HG03039 (cell line): ENCODE measurements around the gene CEP97.
A peak's percentile ranks its signal among the peaks of the same experiment; 100 is the strongest.
"Not testable (repeated sequence)": the region's sequence is repeated elsewhere in the genome, so short reads cannot be mapped to it uniquely, and the experiment has no call there.

Experiments
- ATAC-seq: cut with Tn5 transposase; IDR thresholded peaks from one replicate; pipeline ENCODE4 v1.9.1; 2021; ENCODE audit warnings: mild to moderate bottlenecking, moderate library complexity; ENCODE audit not compliant: unreplicated experiment

CEP97 gene, protein sequence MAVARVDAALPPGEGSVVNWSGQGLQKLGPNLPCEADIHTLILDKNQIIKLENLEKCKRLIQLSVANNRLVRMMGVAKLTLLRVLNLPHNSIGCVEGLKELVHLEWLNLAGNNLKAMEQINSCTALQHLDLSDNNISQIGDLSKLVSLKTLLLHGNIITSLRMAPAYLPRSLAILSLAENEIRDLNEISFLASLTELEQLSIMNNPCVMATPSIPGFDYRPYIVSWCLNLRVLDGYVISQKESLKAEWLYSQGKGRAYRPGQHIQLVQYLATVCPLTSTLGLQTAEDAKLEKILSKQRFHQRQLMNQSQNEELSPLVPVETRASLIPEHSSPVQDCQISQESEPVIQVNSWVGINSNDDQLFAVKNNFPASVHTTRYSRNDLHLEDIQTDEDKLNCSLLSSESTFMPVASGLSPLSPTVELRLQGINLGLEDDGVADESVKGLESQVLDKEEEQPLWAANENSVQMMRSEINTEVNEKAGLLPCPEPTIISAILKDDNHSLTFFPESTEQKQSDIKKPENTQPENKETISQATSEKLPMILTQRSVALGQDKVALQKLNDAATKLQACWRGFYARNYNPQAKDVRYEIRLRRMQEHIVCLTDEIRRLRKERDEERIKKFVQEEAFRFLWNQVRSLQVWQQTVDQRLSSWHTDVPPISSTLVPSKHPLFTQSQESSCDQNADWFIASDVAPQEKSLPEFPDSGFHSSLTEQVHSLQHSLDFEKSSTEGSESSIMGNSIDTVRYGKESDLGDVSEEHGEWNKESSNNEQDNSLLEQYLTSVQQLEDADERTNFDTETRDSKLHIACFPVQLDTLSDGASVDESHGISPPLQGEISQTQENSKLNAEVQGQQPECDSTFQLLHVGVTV

DNA sequence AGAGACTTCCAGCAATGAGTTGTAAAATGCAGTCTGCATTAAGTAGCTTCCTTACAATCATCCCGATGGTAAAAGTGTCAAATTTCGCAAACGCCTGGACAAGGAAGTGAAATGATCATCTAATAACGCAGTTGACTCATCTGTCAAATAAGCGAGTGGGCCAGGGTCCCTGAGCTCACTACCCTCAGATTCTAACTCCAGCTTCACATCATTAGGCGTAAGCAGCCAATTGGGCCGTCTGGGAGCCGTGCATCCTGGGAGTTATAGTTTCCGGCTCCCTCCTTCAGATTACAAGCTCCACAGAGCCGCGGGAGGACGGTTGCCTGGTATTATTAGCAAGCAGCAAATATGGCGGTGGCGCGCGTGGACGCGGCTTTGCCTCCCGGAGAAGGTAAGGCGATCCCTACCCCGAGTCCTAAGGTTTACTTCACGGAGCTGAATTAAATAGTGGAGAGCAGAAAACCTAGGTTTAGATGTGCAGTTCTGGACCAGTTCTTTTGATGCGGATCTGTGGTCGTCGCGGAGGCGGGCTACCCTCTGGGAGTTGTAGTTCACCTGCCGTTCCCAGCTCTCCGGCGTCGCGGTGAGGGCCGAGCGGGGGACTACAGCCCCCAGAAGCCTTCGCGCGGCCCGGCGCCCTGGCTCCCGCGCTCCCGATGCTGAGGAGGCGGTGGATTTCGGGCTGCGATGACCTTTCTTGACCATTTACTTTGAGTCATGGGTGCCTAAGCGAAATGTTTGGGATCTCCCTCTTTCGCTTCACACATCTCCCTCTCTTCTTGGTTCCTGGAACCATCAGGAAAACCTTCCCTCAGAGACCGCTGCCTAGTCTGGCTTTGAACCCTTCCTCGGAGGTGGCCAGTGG, at the start of gene CEP97:
Gene CEP97, plus strand, starts transcription at position 286 of the 865 bp plus-strand sequence. Its CDS starts 63 bp downstream, at position 349.
- ATAC-seq = peak; percentile 92

DNA sequence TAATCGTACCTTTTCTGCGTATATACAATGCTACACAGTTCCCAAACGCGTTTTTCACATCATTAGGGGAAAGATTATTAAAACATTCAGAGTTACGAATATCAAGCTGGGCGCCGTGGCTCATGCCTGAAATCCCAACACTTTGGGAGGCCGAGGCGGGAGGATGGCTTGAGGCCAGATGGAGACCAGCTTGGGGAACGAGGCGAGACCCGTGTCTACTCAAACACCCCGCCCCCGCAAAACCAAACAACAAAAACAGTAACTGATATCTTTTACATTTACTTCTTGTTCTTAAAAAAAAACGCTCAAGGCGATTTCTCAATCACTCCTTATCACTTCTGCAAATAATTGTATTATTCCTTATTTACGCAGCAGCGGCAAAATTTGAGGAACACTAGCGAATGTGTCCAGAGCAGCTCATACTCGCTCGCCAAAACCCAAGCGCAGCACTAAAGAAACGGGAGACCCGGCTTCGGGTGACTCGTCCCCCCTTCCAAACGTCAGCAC, 48.7 kb upstream of the CEP97 start:
- no peak for ATAC-seq

DNA sequence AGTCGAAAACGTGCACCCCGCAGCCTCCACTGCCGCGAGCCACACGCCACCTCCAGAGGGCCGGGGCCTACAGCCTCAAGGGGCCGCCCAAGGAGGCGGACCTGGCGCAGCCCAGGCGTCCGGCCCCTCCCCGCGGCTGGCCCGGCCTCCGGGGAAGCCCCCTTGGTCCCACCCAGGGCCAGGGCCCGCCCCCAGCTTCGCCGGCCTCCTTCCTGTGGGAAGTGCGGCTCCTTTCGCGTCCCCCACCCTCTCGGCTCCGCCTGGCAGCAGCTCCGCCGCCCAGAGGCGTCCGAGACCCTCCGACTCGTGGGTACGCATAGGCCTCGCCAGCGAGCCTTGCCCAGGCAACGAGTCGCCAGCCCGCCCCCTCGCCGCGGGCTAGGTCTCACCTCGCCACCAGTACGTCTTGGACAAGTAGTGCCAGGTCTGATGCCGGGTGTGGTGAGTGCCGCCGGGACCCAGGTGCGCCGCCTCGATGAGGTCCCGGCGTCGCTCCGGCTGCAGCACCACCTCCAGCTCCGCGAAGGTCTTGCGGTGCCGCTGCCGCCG, 48.1 kb upstream of the CEP97 start:
- ATAC-seq = peak; percentile 86

DNA sequence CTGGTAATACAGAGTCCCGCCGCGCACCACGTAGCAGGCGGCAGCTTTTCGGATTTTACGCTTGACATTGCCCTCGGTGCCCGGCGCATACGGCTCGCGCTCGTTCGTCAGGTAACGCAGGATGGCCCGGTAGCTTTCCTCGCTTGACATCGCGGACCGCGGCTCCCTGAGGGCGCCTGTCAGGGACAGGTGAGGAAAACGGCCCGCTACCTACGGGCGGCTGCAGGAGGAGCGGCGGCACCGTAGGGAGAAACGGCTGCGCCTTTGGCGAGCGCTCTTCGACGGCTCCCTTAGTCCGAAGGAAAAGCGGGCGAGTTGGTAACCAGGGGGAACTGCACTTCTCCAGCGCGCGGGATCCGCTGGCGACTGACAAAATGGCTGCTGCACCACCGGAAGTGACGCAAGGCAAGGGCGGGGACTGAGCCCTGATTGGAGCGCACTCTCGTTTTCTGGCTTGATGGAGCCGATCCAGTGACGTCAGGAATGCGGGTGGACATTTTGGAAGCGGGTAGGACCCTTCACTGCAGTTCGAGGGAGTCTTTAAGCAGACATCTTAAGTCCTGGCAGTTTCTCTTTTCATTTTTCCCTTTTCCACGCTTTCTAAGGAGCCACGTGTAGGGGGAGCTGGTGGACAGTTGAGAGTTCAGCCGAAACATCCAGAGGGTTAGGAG, 47.5 kb upstream of the CEP97 start, which contains the start of gene ZBTB11:
Gene ZBTB11, minus strand, starts transcription at position 368 of the 671 bp plus-strand sequence. Its CDS starts 218 bp downstream, at position 150.
- peak; percentile 60 for ATAC-seq

DNA sequence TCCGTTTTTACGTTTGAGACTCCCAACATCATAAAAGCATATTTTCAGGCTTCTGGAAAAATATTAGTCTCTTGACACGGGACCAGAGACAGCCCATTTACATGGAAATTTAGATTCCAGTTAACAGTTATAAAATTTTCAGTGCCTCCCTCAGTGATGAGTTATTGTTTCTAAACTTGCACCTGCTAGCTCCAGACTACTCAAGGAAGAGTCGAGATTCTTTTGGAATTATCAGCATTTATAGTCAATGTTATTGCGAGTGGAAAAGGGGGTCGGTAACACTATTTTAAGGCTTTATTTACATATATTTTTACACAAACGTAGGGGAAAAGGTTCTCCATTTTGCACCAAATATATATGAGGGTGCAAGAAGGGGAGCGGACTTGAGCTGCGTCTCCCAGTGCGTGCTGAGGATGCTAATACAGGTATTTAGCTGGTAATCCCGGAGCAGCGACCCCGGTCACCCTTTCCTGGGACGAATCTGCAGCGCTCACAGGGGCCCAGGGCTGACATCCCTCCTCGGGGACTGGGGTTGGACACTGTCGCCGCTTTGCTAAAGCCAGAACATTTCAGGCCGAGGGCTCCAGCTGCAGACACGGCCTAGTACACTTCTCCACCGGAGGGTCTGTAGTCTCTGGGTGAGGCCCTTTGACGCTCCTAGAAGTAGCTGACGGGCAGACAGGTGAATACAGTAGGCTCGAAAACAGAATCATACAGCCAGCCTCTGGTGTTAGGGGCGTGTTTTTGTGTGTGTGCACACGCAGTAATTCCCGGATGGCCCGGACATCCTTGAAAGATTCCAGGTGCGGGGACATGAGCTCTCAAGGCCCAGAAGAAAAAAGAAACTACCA, 46.8 kb upstream of the CEP97 start:
- no peak for ATAC-seq

DNA sequence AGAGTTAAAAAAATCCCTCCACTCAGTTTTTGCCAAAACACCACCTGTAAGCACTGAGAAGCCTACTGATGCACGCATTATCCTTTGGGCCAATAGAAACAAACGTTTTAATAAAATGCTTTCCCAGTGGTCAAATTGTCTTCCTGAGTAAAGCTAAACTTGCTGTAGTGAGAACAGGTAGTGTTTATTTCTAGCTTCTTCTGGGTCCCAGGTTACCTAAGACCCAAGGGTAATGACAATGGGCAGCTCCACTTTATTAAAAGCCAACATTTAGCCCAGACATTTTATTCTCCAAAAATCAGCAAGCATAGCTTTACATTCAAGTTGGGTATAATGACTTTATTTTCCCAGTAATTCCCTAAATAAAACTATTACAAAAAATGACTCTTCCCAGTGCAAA, 45.6 kb upstream of the CEP97 start:
- not testable (repeated sequence) for ATAC-seq

DNA sequence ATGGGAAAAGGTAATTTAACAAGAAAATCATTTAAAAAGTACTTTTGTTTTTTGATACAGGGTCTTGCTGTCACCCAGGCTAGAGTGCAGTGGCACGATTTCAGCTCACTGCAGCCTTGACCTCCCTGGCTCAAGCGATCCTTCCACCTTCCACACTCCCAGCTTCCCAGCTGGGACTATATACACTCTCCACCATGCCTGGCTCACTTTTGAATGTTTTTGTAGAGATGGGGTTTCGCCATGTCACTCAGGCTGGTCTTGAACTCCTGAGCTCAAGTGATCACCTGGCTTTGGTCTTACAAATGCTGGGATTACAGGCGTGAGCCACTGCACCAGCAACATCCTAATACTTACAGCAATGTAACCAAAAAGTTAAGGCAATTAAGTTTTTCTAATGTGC, 43.9 kb upstream of the CEP97 start:
- no peak for ATAC-seq

DNA sequence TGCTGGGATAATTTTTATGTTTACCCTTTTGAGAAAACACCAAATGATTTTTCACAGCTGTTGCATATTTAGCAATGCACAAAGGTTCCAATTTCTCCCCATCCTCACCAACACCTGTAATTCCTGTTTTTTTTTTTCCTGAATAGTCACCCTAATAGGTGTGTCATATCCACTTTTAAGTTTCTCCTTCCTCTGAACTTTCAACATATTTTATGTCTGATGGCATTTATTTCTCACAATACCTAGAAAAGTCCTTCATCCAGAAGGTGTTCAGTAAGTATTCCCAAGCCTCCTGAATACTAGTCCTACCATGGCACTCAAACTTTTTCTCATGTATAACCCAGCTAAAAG, 39.4 kb upstream of the CEP97 start:
- ATAC-seq = no peak

DNA sequence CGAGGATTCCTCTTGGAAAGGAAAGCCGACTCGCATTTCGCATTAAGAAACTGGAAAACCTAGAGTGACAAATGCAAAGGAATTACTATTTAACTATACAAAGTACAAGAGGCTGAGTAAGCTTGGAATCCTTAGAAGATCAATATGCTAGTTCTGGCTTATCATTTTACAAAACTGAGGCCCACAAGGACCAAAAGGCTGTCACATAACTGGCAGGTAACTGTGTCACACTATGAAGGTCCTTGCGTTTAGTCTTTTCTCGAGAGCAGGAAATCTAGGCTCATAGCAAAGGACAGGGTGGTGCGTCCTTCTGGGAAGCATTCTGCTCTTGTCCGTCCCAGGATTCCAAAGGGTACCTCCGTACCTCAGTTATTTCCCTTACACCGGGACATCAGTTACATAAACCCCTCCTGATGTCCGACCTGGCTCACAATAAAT, 38.5 kb upstream of the CEP97 start:
- peak; percentile 5 for ATAC-seq

DNA sequence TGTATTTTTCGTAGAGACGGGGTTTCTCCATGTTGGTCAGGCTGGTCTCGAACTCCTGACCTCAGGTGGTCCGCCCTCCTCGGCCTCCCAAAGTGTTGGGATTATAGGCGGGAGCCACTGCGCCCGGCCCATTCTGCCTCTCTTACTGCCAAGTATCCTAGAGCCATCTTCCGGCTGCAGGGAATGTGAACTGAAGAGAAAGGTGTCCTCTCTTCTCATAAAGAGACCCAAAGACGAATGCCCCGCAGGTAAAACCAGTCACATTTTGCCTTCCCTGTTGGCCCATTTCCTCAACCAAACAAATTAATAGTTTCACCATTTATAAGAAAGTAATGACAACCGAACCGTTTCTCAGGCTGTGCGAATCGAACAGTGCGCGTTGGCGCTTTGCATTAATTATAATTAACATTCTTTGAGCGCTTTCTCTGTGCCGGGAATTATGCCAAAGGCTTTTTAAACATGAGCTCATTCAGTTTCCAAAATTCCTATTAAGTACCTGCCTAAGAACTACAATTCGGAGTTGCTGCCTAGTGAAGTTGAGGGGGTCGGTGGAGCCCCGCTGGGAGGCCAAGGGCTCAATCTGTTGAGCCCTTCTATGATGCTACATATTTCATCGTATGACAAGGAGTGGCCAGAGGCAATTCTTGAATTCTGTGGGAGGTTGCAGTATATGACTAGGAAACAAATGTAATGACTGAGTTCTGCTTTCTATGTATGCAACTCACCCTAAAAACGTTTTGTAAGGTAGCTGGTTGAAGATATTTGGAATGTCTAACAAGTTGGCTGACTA, 37.1 kb upstream of the CEP97 start:
- ATAC-seq = no peak

DNA sequence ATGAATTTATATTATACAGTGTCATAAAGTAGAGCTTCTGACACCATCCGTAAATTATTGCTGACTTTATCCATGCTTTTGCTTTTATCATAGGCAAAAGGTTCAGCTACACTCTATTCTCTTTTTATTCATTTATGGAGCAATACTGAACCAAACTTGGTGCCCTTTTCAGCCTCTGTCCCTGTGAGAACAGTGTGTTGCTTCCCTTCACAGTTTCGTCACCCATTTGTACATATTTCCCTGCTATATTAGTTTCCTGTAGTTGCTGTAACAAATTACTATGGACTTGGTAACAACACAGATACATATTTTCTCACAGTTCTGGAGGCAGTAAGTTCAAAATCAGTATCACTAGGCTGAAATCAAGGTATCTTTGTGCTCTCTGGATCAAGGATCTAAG, 35.1 kb upstream of the CEP97 start:
- no peak for ATAC-seq

DNA sequence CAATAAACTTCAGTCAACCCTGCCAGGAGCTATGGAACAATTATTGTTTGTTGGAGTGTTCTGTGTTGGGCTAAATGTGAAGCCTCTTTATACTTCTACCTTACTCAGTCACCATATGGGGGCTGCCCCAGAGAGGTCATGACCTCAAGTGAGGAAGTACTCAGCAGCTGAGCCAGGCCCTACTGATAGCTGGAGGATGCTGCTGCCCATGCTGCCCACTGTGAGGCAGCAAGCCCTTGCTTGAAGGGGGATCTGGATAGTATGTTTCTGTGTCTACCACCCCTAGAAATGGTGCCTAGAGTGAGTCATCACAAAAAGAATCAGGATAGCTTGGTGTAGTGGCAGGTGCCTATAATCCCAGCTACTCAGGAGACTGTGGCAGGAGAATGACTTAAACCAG, 33.4 kb upstream of the CEP97 start:
- ATAC-seq = no peak

DNA sequence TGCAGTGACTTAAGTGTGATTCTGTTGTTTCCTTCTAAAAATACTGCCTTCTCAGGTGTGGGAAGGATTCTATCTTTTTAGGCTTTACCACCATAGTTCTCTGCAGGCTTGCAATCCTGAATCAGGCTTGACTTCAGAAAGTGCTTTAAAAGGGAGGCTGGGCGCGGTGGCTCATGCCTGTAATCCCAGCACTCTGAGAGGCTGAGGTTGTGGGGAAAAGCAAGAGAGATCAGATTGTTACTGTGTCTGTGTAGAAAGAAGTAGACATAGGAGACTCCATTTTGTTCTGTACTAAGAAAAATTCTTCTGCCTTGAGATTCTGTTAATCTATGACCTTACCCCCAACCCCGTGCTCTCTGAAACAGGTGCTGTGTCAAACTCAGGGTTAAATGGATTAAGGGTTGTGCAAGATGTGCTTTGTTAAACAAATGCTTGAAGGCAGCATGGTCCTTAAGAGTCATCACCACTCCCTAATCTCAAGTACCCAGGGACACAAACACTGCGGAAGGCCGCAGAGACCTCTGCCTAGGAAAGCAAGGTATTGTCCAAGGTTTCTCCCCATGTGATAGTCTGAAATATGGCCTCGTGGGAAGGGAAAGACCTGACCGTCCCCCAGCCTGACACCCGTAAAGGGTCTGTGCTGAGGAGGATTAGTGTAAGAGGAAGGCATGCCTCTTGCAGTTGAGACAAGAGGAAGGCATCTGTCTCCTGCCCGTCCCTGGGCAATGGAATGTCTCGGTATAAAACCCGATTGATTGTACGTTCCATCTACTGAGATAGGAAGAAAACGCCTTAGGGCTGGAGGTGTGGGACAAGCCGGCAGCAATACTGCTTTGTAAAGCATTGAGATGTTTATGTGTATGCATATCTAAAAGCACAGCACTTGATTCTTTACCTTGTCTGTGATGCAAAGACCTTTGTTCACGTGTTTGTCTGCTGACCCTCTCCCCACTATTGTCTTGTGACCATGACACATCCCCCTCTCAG, 32.4 kb upstream of the CEP97 start:
- ATAC-seq = not testable (repeated sequence)

DNA sequence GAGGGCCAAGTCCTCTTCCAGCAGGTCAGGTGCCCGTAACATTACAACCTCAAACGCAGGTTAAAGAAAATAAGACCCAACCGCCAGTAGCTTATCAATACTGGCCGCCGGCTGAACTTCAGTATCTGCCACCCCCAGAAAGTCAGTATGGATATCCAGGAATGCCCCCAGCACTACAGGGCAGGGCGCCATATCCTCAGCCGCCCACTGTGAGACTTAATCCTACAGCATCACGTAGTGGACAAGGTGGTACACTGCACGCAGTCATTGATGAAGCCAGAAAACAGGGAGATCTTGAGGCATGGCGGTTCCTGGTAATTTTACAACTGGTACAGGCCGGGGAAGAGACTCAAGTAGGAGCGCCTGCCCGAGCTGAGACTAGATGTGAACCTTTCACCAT, 30.9 kb upstream of the CEP97 start:
- ATAC-seq = peak; percentile 86

DNA sequence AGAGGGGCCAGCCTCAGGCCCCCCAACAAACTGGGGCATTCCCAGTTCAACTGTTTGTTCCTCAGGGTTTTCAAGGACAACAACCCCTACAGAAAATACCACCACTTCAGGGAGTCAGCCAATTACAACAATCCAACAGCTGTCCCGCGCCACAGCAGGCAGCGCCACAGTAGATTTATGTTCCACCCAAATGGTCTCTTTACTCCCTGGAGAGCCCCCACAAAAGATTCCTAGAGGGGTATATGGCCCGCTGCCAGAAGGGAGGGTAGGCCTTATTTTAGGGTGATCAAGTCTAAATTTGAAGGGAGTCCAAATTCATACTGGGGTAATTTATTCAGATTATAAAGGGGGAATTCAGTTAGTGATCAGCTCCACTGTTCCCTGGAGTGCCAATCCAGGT, 29.6 kb upstream of the CEP97 start:
- ATAC-seq = not testable (repeated sequence)

DNA sequence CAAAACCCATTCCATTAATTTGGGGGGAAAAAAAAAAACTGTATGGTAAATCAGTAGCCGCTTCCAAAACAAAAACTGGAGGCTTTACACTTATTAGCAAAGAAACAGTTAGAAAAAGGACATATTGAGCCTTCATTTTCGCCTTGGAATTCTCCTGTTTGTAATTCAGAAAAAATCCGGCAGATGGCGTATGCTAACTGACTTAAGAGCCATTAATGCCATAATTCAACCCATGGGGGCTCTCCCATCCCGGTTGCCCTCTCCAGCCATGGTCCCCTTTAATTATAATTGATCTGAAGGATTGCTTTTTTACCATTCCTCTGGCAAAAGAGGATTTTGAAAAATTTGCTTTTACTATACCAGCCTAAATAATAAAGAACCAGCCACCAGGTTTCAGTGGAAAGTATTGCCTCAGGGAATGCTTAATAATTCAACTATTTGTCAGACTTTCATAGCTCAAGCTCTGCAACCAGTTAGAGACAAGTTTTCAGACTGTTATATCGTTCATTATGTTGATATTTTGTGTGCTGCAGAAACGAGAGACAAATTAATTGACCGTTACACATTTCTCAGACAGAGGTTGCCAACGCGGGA, 28.5 kb upstream of the CEP97 start:
- ATAC-seq = no peak
